IPS-11a (cell line): ENCODE results near the gene RBM19.

ENCODE experiments used
- H3K4me3 ChIP-seq: one replicate; pipeline ENCODE4 v1.5.1; 2013; ENCODE audit warnings: low read depth, low read length, control low read depth

RBM19 gene

DNA sequence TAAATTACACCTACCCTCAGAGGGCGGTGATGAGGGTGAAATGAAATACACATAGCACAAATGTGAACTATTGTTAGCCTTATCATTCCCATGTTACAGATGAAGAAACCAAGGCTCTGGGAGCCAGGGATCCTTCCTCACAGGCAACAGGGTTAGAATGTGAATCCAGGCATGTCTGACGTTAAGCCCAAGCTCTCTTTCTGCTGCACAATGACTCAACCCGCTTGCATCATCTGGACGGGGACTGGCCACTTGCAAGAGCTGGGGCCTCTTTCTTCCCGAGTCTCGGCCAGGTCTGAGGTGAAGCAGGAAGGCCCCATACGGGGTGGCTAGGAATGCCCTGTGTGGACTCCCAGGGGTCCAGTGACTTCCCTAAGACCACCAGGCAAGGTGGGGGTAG, 105.2 kb downstream of the RBM19 start:
- no peak overlapping the region for H3K4me3 ChIP-seq

GRCh38 chr12:113860059-113860820, 105.9 kb downstream of the RBM19 start:
- no peak overlapping the region for H3K4me3 ChIP-seq

DNA sequence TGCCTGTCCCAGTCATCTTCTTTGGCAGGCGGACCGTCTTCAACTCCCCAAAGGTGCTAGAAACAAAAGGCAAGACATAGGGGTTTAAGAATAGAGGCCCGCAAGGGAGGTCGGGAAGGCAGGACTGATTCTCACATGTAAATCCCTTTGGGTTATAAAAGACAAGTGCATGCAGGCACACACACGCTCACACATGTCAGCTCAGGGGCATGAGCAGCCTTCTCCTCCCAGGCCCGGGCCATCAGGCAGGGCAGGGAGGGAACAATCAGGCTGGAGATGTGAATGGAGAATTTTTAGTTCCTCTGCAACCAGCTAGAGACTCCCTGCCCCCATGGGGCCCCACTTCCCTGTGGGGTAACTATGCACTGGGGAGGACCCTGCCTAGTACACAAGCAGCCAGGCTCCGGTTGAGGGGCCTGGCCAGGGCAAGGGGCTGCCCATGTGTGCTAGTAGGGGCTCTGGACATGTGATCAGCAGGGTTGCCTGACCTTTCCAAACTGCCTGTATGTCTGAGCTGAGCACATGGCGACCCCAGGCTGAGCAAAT, 107.2 kb downstream of the RBM19 start:
- H3K4me3 ChIP-seq: no peak overlapping the region

GRCh38 chr12:113857371-113857770, 108.8 kb downstream of the RBM19 start:
- H3K4me3 ChIP-seq: no peak overlapping the region

DNA sequence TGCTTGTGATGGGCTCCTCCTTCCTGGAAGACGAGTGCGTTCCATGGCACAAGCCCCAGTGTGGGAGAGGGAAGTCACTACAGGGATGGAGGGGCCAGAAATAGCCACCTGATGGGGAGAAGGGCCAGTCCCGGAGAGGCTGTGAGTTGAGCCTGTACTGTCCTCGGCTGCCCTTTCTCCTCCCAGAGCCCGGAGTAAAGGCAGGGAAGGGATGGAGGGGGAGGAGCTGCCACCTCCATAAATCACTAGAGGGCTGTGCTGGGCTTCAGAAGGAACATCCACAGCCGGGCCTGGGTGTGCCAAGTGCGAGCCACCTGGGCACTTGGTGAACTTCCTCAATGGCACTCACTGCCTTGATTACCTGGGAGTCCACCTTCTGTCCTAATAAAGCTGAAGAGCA, 110.1 kb downstream of the RBM19 start:
- no peak overlapping the region for H3K4me3 ChIP-seq

- H3K4me3 ChIP-seq: no peak overlapping the region
Observed at GRCh38 chr12:113854385-113855142, 111.6 kb downstream of the RBM19 start.

GRCh38 chr12:113853491-113853890, 112.6 kb downstream of the RBM19 start:
- H3K4me3 ChIP-seq: no peak overlapping the region

DNA sequence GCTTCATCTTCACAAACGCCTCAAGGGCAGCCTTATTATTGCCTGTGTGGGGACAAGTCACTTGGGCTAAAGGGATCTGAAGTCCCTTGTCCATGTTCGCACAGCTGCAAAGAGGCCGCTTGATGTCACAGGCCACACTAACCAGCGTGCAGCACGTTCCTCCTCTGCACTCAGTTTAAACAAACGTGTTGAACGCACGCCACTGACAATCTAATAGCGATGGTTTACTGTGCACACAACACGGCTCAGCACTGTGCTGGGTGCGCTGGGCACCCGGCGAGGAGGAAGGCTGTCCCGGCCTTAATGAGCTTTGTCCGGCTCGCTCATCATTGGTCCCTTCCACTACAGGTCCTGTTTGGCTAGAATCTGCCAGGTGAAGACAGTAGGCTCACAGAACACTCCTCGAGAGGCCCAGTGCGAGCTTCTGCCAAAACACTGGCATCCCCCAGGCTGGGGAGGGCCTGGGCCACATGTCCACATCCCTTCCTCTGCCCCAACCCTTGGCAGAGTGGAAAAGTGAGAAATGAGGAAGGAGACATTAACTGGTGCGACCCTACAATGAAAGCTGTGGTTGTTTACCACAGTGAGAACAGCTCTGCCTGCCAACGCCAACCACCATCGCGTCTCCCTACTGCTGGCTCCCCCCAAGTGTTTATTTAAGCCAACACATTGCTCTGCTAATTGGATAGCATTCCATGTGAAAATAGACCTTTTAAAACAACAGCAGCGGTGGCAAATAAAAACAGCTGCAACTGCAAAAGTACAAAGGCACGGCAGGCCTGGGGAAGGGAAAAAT, 113.2 kb downstream of the RBM19 start:
- no peak overlapping the region for H3K4me3 ChIP-seq

DNA sequence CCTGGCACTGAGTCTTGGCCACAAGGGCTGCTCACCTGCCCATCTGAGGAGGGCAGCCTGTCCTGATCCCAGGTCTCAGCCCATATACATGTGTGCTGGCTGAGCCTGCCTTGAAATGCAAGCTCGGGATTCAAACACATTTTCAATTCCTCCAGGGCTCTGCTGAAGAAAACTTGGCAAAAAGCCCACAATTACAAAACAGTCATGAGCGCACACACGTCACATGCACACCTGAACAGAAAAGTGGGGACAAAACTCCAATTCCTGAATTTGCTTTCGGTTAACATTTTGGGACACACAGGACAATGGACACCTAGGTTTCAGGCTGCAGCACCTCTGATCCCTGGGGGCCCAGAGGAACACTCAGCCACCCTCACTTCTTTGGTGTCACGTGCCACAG, 113.9 kb downstream of the RBM19 start:
- H3K4me3 ChIP-seq: no peak overlapping the region

DNA sequence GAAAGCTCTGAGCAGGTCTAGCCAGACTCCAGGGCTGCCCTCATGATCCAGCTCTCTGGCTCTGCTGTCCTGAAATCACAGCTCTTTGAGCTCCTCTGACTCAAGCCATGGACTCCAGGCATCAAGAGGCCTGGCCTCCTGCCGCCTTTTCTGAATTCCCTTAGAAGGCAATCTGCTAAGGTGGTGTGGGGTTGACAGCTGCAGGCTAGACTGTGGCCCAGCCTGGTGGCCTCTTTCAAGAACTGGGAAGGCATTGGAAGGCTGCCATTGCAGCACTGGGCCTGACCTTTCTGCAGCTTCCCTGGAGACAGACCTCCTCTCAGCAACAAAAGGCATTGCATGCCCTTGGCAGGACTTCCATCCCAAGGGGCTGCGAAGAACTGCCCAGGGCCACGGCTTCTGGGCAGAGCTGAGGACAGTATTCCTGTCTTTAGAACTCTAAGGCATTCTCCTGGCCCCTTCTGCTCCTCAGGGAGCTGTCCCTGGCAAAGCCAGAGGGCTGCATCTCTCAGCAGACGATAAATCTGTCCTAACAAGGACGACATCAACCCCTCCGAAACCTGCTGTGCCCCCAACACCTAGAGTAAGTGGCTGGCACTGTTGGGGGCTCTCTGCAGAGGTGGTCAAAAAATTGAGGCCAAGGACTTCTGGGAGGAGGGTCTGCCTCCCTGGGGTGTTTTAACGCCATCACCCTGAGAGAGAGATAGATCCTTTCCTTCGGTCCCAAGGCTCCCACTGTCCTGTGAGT, 115.6 kb downstream of the RBM19 start:
- no peak overlapping the region for H3K4me3 ChIP-seq

GRCh38 chr12:113847856-113848255, 118.3 kb downstream of the RBM19 start:
- no peak overlapping the region for H3K4me3 ChIP-seq

- no peak overlapping the region for H3K4me3 ChIP-seq
Observed at GRCh38 chr12:113846883-113847755, 119.0 kb downstream of the RBM19 start.

DNA sequence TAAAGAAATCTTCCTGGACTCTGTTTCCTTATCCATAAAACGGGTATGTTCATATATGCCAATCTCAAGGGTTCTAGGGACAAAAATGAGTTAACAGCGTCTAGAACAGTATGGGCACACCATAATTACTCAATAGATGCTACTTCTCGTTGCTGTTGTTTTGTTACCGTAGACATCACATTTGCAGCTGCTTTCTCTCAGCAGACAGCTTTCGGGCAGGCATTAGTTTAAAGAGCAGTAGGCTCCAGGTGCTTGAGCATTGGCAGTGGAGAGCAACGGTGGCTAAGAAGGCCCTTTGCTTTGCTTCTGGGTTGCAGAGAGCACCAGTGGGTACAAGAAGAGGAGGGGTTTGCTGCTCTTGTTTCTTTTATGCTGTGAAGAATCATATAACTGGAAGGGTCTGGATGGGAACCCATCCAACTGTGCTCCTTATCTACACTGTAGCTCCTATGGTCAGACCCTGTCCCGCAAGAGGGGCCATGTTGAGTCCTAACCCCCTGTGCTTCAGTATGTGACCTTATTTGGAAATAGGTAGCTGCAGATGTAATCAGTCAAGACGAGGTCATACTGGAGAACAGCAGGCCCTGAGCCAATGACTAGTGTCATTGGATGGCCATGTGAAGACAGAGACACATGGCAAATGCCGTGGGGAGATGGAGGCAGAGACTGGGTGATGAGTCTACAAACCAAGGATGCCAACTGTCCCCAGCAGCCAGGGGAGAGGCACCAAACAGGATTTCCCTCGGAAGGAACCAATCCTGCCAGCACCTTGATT, 120.0 kb downstream of the RBM19 start:
- H3K4me3 ChIP-seq: no peak overlapping the region

DNA sequence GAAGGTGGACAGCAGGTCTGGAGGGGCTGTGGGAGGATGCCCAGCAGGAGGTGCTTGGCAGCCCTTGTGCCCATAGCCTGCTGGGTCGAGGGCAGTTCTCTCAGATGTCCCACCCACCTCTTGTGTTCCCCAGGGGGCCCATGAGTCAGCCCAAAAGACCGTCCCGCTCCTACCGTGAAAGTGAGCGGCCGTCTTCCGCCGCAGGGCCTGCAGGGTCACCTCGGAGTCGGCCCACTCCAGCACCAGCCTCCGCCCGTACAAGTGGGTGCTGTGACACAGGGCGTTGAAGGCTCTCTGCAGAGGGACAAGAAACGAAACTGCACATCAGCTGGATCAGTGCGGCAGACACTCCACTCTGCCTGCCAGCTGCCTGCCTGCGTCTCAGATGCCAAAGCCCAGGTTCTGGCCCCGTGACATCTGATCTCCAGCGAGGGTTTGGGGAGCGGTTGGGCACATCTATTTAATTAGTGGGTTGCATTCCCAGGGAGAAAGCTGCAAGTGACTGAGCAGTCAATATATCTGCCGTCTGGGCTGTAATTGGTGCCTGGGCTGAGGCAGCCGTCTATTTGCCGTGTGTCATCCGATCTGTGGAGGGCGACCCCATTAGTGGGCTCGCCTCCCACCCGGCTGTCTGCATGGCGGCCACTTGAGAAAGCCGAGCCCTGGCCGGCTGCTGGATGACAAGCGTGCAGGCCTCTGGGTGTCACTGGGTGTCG, 121.5 kb downstream of the RBM19 start:
- H3K4me3 ChIP-seq: no peak overlapping the region

DNA sequence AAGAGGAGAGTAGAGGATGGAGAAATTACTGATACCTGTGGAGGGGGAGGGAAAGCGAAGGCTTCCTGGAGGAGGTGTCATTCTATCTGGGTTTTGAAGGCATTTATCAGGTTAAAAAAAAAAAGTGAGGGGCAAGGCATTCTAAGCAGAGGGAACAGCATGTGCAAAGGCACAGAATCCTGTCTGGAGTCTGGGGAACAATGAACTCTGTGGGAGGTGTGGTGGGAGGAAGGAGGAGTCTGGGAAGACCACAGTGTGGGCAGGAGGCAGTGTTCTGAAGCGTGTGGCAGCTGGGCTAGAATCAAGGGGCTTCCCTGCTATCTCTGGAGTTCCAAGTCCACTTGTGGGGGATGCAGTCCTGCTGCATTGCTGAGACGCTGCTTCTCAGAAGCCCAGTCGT, 123.4 kb downstream of the RBM19 start:
- no peak overlapping the region for H3K4me3 ChIP-seq

GRCh38 chr12:113841786-113842185, 124.3 kb downstream of the RBM19 start:
- no peak overlapping the region for H3K4me3 ChIP-seq

GRCh38 chr12:113840401-113841042, 125.6 kb downstream of the RBM19 start:
- H3K4me3 ChIP-seq: no peak overlapping the region

DNA sequence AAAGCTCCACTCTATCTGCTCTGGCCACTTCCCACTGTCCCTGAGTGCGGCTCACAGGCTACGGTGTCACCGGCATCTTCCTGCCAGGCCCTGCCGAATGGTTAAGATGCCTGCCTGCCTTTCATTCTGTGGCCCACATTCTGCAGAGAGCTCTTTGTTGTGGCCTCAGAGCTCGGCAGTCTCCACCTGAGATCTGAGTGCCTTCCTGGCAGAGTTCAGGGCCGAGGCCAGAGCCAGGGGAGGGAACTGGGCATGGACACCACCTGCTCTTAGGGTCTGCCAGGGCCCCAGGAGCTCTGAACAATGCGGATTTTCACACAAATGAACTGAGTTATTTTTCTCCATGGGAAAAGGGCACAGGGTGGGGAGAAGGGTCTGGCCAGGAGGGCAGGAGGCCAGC, 127.2 kb downstream of the RBM19 start:
- no peak overlapping the region for H3K4me3 ChIP-seq
